Hepatic stellate cell (primary cell): ENCODE data around the gene NTNG1.

Experiments
- DNase-seq: peaks from one replicate; pipeline ENCODE4 v3.0.0; 2011; ENCODE audit warnings: low spot score

Gene NTNG1

GRCh38 chr1:107262467-107263286, 121.8 kb downstream of the NTNG1 start:
- no peak for DNase-seq

- DNase-seq = no peak
These were observed 122.6 kb downstream of the NTNG1 start for GRCh38 chr1:107263291-107263915.

GRCh38 chr1:107264007-107264406, 123.2 kb downstream of the NTNG1 start:
- DNase-seq = no peak

GRCh38 chr1:107264561-107264960, 123.7 kb downstream of the NTNG1 start:
- DNase-seq = no peak

DNA sequence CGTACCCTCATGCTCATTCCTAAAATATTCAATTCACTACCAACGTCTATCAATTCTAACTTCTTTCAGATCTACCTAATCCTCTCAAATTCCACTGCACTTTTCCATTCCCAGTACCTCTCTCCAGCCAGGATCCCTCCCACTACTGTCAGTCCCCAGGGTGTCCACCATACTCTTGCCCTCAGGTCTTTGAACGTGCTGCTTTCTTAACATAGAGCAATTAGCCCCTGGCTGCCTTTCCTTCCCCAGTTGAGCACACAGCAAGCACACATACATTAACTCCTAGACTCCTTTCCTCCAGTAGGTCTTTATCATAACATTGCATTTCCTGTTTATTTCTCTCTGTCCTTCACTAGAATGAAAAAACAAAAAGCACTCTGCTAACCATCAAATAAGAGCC, 126.7 kb downstream of the NTNG1 start:
- no peak for DNase-seq

- no peak for DNase-seq
These were observed 131.5 kb downstream of the NTNG1 start for GRCh38 chr1:107272321-107272720.

- no peak for DNase-seq
These were observed 132.7 kb downstream of the NTNG1 start for GRCh38 chr1:107273515-107273914.

- no peak for DNase-seq
These were observed 133.4 kb downstream of the NTNG1 start for GRCh38 chr1:107274227-107274626.

DNA sequence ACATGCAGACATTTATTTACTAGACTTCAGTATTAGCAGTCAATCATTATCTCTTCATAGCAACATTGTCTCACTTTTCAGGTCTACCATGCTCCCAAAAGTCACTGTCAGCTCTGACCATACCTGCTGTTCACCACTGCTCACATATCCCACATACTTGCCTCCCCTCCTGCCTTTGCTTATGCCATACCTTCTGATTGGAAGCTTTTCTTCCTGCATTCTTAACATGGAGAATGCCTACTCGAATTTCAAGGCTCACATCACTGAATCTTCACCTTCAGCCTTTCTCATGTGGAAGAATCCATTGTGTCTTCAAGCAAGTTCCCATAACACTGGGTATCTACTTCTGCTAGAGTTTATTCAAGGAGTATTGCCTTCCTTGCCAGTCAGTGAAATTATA, 135.4 kb downstream of the NTNG1 start:
- no peak for DNase-seq

DNA sequence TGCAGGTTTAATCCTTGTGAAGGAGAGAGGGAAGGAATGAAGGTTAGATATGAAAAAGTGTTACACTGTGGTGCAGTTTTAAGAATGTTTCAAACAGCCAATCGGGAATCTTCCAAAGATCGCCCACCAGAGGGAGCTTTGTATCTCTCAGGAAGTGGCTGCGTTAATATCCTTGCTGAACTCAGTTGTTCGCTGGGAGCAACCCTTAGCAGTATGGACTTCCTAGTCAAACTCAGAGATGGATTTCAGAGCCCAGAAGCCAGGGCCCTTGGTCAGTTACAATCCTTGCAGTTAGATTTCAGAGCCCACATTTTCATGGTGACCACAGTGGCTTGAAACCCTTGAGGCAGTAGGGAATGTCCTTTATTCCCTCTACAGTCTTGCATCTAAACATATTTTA, 136.2 kb downstream of the NTNG1 start:
- no peak for DNase-seq

GRCh38 chr1:107286125-107286524, 145.3 kb downstream of the NTNG1 start:
- no peak for DNase-seq

DNA sequence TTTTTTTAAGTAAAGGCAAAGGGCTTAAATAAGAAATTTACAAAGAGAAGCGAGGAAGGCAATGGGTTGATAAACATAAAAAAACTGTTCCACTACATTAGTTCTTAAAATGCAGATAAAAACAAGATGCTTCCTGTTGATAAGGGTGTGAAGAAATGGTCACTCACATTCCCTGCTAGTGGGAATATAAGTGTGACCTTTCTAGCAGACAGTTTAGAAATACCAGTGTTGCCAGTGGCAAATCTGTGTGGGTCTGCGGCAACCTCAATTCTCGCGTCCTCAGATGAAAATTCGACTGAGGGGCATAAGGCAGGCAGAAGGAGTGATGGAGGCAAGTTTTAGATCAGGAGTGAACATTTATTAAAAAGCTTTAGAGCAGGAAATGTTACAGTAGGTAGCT, 151.1 kb downstream of the NTNG1 start:
- no peak for DNase-seq

GRCh38 chr1:107293901-107294613, 153.2 kb downstream of the NTNG1 start:
- no peak for DNase-seq

DNA sequence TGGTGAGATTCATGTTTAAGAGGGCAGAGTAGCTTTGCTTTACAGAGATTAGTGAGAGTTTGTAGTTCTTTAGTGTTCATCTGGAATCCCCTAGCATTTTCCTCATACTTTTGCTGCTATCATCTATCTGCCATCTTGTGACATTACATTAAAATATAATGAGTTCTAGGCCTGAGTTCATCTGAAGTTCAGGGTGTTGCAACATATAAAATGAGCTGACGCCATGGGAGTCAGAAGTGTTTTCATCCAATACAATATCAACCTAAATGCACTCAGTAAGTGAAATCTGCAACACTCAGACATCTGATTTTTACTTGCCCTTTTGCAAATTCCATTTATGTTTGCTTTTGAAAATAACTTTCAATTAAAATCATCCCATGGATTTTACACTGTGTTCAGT, 153.8 kb downstream of the NTNG1 start:
- no peak for DNase-seq

- DNase-seq = no peak
These were observed 156.8 kb downstream of the NTNG1 start for GRCh38 chr1:107297681-107298080.

DNA sequence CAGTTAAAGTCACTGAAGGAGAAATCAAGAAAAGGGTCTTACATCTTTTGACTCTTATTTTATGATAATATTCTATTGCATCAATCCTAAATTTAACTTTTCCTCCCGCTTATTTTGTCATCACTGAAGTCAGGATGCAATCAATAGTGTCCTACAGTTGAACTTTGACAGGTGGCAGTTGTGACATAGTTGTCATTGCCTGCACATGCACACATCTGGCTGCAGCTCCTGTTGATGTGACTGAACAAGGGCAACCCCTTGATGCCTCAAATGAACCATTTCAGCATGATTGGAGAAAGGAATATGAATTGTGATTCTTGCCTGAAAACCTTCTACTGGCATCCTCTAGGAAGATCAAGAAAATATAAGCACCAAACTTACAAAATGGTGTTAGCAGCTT, 157.7 kb downstream of the NTNG1 start:
- DNase-seq = no peak

- no peak for DNase-seq
These were observed 158.7 kb downstream of the NTNG1 start for GRCh38 chr1:107299521-107299920.

GRCh38 chr1:107309962-107310361, 169.1 kb downstream of the NTNG1 start:
- no peak for DNase-seq

DNA sequence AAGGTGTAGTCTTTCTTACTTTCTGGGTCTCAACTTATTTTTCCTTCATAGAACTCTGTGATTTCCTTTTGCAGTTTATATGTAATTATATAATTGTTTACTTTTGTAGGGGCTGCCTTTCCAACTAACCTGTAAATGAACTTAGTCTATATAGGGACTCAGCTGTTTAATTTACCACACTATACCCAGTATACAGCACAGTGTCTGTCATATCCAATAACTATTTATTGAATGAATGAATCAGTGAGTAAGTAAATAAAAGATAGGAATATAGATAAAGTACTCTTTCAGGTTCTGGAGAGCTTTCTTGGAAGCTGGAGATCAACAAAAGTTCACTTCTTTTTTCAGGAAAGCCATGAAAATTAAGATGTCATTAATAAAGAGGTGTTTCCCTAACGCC, 174.8 kb downstream of the NTNG1 start:
- no peak for DNase-seq

- no peak for DNase-seq
These were observed 178.1 kb downstream of the NTNG1 start for GRCh38 chr1:107318932-107319331.

DNA sequence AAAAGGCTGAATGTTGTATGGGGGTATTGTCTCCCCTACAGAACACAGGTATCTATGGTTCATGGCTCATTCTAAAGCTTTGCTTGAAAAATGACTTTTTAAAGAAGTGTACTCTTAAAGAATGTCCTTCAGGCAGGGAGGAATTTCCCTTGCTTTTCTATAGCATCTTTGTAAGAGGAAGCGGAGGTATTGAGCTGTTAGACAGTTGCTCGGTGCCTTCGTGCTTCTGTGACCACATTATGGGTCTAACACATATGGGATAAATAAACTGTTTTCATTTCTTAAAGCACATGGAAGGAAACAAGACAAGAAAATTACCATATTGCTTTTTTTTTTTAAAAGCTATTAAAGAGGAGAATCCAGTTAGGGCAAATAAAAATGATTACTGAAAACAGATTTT, 182.9 kb downstream of the NTNG1 start:
- DNase-seq = no peak

GRCh38 chr1:107326824-107327445, 186.1 kb downstream of the NTNG1 start:
- DNase-seq = no peak

DNA sequence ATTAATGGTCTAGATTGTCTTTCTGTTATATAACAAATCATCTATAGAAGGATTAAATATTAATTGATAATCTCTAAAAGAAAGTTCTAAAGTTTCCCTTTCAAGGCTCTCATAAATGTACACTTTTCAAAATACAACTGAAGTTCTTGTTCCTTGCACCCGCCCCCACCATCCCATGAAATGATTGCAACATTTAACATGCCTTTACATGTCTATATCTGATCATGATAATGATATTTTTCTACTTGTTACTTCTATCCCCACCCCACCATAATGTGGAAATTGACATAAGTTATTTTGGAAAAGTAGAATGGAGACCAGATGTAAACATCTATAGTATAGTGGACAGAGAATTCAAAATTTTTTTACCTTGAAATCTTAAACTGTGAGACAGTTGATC, 186.6 kb downstream of the NTNG1 start:
- no peak for DNase-seq
